GM12891 (cell line): ENCODE measurements around the gene TMEM87A.

Experiments used
- POLR2A ChIP-seq: IDR thresholded peaks from 2 replicates; pipeline ENCODE4 v1.6.1; 2011; ENCODE audit warnings: low read depth, low read length, control low read depth
- TAF1 ChIP-seq: IDR thresholded peaks from 2 replicates; pipeline ENCODE4 v1.6.1; 2011; ENCODE audit warnings: low read depth, low read length, control low read depth

DNA sequence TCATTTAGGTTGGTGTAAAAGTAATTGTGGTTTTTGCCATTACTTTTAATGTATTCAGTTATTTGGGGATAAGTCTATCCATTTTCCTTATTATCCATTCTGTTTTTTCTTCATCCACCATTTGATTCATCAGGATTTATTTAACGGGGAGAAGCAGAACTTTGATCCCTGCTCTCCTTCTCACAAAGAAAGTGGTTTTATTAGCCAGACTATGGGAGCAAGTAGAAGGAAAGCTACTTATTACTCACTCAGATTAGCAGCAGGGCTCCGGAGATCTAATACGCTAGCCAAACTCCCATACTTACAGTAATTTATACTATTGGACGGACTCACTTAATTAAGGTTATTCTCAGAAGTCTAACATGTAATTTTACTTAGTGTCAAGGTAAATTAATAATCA lies 14.7 kb upstream of the TMEM87A start:
- TF ChIP-seq TAF1 (no peak), POLR2A (no peak)
